NCI-H2227 (cell line): ENCODE measurements around the gene OR2W1.
A peak's percentile ranks its signal among the peaks of the same experiment; 100 is the strongest.

Experiments
- DNase-seq: peaks from one replicate; lab custom pipeline; 2025; ENCODE audit not compliant: unreplicated experiment; lab: John Stamatoyannopoulos, UW

The OR2W1 gene

GRCh38 chr6:29045075-29045474 lies at the start of gene OR2W1:
Gene OR2W1, minus strand, starts transcription at chr6:29045175. Its CDS starts 0 bp downstream, at chr6:29045175.
- DNase-seq: no peak

- DNase-seq: no peak
Measured at GRCh38 chr6:29092957-29093356, 48.0 kb upstream of the OR2W1 start.

GRCh38 chr6:29087213-29087612 lies 42.2 kb upstream of the OR2W1 start, which contains the start of gene OR2B3:
Gene OR2B3, minus strand, starts transcription at chr6:29087313. Its CDS starts 65 bp downstream, at chr6:29087248.
- DNase-seq: no peak

- DNase-seq: no peak
Measured at GRCh38 chr6:29082457-29082856, 37.5 kb upstream of the OR2W1 start.

- DNase-seq: no peak
Measured at GRCh38 chr6:29081312-29081711, 36.3 kb upstream of the OR2W1 start.

GRCh38 chr6:29079203-29079602 lies 34.2 kb upstream of the OR2W1 start:
- no peak for DNase-seq

DNA sequence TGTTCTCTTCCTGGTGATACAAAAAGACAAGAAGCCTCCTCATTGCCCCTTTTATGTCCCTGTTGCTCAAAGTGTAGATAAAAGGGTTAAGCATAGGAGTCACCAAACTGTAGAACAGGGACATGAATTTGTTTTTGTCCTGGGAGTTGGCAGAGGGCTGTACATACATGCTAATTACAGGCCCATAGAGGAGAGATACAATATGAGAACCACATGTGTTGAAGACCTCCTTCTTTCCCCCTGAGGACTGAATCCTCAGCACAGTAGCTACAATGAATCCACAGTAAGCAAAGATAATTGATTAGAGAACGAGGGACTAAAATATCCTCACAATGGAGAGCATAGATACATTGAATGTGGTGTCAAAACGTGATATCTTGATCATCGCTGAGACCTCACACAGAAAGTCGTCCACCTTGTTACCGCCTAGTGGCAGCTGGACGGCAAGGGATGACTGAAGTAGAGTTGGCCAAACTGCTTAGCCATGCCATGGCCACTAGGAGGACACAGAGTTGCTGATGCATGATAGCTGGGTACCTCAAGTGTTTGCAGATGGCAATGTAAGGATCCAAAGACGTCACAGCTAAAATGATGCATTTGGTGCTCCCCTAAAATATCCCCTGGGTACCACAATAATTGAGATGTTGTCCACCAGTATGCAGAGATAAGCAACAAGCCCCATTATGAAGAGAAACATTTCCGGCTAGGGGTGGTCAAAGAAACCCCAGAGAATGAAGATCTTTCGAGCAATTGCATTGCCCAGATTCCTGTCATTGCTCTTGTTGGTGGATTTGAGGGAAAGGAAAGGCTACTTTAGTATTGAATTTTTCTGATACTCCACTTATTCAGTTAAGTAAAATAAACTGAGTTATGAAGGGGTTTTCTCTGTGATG lies 27.1 kb upstream of the OR2W1 start:
- peak; percentile 52 for DNase-seq

DNA sequence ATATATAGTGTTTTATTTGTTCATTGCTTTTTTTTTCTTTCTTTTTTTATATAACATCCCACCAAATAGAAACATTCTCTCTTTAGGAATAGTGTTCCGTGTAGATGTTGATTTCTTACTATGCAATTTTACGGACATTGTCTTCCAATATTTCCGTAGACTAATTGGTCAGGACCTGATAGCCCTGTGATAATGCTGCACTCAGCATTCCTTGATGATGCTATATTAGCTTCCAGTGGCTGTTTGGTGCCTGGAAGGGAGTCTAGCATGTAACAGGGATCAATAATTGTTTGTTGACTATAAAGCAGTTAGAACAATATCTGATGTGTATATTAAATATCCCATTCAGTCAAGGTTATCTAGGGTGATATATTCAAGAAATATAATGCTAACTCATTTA lies 6.7 kb upstream of the OR2W1 start:
- DNase-seq: no peak

GRCh38 chr6:29035951-29036350 lies 9.0 kb downstream of the OR2W1 start:
- no peak for DNase-seq

- no peak for DNase-seq
Measured at GRCh38 chr6:29028821-29029220, 16.2 kb downstream of the OR2W1 start.

DNA sequence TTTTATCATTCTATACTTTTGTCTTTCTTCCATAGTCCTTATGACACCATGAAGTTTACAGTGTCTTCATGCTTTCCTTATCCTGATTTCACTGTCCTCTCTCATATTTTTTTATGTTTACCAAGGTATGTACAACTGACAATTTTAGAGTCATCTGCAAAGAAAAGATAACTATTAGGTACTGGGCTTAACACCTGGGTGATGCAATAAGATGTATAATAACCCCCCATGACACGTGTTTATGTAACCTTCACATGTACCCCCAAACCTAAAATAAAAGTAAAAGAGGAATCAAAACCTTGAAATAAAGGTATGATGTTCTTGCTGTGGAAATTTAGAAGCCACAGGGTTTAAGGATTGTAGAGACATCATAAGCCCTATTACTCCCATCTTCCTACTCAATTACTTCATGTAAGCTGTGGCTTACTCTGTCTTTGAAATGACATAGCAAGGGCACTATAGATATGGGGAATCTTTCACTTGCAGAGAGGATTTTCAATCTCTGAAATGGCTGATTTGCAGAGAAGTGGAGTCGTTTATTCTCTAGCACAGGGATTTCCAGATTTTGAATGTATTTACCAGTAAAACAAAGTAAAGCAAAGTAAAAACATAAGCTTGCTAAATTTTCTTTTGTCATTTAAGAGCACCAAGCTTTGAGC lies 18.9 kb downstream of the OR2W1 start:
- no peak for DNase-seq

DNA sequence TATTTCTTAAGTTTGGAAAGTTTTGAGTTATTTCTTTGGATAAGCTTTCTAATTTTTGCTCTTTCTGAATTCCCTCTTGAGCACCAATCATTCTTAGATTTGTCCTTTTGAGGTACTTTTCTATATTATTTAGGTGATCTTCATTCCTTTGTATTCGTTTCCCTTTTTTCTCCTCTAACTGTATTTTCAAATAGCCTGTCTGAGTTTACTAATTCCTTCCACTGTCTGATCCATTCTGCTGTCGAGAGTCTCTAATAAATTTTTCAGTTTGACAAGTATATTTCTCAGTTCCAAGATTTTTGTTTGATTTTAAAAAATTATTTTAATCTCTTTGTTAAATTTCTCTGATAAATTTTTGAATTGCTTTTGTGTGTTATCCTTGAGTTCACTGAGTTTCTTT lies 23.5 kb downstream of the OR2W1 start:
- DNase-seq: no peak

DNA sequence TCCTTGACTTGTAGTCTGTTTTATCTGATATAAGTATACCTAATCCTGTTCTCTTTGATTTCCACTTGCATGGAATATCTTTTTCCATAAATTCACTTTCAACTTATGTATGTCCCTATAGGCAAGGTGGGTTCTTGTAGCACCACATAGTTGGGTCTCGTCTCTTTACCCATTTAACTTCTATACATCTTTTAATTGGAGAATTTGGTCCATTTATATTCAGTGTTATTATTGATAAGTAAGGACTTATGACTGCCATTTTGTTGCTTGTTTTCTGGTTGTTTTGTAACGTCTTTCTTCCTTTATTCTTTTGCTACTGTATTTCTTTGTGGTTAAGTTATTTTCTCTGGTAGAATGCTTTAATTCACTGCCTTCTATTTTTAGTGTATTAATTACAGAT lies 25.3 kb downstream of the OR2W1 start:
- no peak for DNase-seq

- no peak for DNase-seq
Measured at GRCh38 chr6:29017428-29017802, 27.6 kb downstream of the OR2W1 start.

GRCh38 chr6:29016559-29017427 lies 28.2 kb downstream of the OR2W1 start:
- peak; percentile 89 for DNase-seq

DNA sequence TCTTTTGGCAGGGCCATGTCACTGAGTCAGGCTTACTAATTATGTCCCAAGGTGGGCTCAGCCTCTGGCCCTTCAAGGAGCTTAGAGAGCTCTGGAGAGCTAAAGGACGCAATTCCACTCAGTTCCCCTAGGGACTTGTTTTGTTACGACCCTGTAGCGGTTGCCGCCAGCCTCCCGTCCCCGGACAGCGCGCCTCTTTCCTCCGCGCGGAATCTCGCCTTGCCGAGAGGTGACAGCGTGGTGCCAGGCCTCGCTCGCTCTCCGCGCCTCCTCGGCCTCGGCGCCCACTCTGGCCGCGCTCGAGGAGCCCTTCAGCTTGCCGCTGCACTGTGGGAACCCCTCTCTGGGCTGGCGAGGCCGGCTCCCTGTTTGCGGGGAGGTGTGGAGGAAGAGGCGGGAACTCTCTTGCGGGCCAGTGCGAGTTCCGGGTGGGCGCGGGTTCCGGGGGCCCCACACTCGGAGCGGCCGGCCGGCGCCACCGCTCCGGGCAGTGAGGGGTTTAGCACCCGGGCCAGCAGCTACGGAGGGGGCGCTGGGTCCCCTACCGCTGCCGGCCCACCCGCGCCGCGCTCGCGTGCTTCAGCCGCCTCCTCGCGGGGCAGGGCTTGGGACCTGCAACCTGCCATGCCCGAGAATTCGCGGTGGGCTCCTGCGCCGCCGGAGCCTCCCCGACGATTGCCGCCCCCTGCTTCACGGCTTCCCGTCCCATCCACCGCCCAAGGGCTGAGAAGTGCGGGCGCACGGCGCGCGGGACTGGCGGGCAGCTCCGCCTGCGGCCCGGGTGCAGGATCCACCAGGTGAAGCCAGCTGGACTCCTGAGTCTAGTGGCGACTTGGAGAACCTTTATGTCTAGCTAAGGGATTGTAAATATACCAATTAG lies 30.0 kb downstream of the OR2W1 start:
- DNase-seq: no peak

DNA sequence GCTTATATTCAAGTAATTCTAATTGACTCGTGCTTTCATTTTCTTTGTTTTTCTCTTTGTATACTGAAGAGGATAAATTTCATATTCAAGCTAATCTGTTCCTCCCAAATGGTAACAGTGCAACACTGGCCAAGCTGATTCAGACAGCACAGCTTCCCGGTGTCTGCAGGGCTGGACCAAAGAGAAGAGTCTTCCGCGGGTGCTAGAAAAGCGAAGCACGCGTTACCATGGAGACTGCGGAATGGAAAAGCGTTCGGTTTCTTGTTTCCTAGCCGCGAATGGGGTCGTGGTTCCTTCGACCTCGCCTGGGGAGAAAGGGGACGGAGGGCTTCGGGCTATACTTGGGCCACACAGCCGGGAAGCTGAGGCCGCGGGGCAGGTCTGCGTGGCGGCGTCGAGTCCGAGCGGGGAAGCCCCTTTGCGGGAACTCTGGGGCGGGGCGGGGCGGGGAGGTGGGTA lies 33.7 kb downstream of the OR2W1 start:
- peak; percentile 89 for DNase-seq

GRCh38 chr6:29009358-29009757 lies 35.6 kb downstream of the OR2W1 start:
- DNase-seq: no peak

- no peak for DNase-seq
Measured at GRCh38 chr6:29008089-29008488, 36.9 kb downstream of the OR2W1 start.

DNA sequence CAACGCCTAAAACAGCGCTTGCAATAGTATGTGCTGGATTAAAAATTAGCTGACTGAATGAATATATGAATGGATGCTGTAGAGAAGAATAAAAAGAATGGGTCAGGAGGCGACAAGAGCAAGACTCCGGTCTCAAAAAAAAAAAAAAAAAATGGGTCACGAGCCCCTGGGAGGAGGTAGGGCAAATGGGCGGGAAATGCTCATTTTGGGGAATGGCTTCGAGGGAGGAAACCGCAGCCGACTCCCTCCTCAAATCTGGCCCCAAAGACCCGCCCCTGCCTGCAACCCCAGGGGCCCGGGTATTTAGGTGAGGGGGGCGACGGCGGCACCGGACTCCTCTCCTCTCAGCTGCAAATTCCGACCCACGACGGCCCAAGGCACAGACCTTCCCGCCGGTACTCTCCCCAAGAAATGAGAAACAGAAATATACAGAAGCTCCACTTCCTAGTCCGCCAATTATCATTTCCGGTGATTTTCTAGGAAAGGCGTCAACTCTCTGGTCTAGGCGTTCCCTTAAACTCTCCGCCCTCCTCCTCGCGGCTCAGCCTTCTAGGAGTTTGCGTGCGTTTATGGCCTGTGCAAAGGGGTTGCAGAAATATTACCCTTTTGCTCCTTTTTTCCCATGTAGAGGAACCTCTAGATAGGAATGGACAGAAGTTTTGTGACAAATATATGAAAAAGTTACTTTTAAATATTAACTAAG lies 39.6 kb downstream of the OR2W1 start, which contains the start of gene ZNF311:
TSS of gene ZNF311 (minus strand) at position 133 of the 703 bp plus-strand sequence. CDS start 1,361 bp downstream, outside the sequence.
- peak; percentile 93 for DNase-seq
